K562 (cell line): ENCODE measurements around the gene ARL13B. TPM values are rescaled to one million over a fixed set of nuclear protein-coding genes. Genes with fewer than 3 reads are reported as not detected.

Experiments
- ATAC-seq: fragments of 200-7000 bp; cut with Tn5 transposase; 3 replicates; pipeline ENCODE4 v1.9.1; 2020; ENCODE audit warnings: moderate library complexity
- BruUV-seq: library from RNA; stranded (reverse); fragments of 400-500 nt; replicated peaks from 2 replicates; lab custom pipeline; 2021; lab: Mats Ljungman, UMichigan
- CTCF ChIA-PET: fragments of 300-600 bp; formaldehyde crosslinking; extraction: SDS; loops from one replicate; lab custom pipeline; 2021; ENCODE audit warnings: low intra/inter-chr PET ratio; lab: Yijun Ruan, JAX
- POLR2A ChIA-PET: fragments of 300-600, 350-650 bp; sonication (Branson Sonifier 250); formaldehyde crosslinking; extraction: SDS; loops from one replicate; lab custom pipeline; 2021; ENCODE audit warnings: antibody characterized with exemption, inconsistent platforms; lab: Yijun Ruan, JAX
- DNase-seq, 4 experiments: peaks; one replicate each; pipeline versions ENCODE4 v3.0.0 to v3.0.0-alpha.2; 2011 to 2018; ENCODE audit warnings: low spot score in 3 of 4, mixed read lengths in 3 of 4; ENCODE audit errors: extremely low read depth in 1 of 4
- FAIRE-seq: peaks from 2 replicates; lab custom pipeline; 2011; peaks lifted over from hg19 to GRCh38; lab: Jason Lieb, UNC
- H2AFZ ChIP-seq: 2 replicates; pipeline ENCODE4 v1.6.0; 2011; ENCODE audit warnings: low read depth, low read length, control low read depth, inconsistent platforms
- H3K27ac ChIP-seq: fragments of 200-600 bp; 3 replicates; pipeline ENCODE4 v1.8.0; 2011; ENCODE audit warnings: low read depth, mild to moderate bottlenecking, control low read depth, inconsistent platforms, low read length, moderate library complexity, mixed read lengths; ENCODE audit errors: extremely low read depth
- H3K27me3 ChIP-seq, 2 experiments: fragments of 300-600 bp in 1 of 2; 2 replicates in 1 of 2; 3 replicates in 1 of 2; pipeline versions ENCODE4 v1.6.0 to v1.8.0; 2011; ENCODE audit warnings: inconsistent platforms in 2 of 2, low read length in 2 of 2, mild to moderate bottlenecking in 1 of 2, mixed read lengths in 1 of 2, moderate library complexity in 1 of 2; ENCODE audit not compliant: control insufficient read depth in 2 of 2, insufficient read depth in 2 of 2
- H3K36me3 ChIP-seq: fragments of 300-600 bp; 3 replicates; pipeline ENCODE4 v1.8.0; 2011; ENCODE audit warnings: mild to moderate bottlenecking, low read length, inconsistent platforms; ENCODE audit not compliant: control insufficient read depth, insufficient read depth
- H3K4me1 ChIP-seq, 2 experiments: fragments of 200-600 bp in 1 of 2; replicated peaks in 1 of 2; 2 replicates in 1 of 2; 3 replicates in 1 of 2; pipeline versions ENCODE4 v1.5.1 to v1.8.0; 2011; ENCODE audit warnings: inconsistent platforms in 2 of 2, low read length in 2 of 2, mild to moderate bottlenecking in 1 of 2, mixed read lengths in 1 of 2, moderate library complexity in 1 of 2; ENCODE audit not compliant: control insufficient read depth in 2 of 2, insufficient read depth in 2 of 2
- H3K4me2 ChIP-seq: 2 replicates; pipeline ENCODE4 v1.6.1; 2011; ENCODE audit warnings: low read length, control low read depth, inconsistent platforms, mixed read lengths; ENCODE audit not compliant: insufficient read depth
- H3K4me3 ChIP-seq: fragments of 200-600 bp; sonication (generic), shearing (Covaris generic); 2 replicates; pipeline ENCODE4 v1.5.1; 2016; ENCODE audit warnings: control low read depth, inconsistent platforms
- H3K79me2 ChIP-seq: fragments of 200-600 bp; 3 replicates; pipeline ENCODE4 v1.8.0; 2011; ENCODE audit warnings: low read length, inconsistent platforms; ENCODE audit not compliant: control insufficient read depth, insufficient read depth
- H3K9ac ChIP-seq, 2 experiments: 2 replicates each; pipeline versions ENCODE4 v1.6.0 to v1.6.1; 2011; ENCODE audit warnings: low read depth in 2 of 2, low read length in 2 of 2, control low read depth in 1 of 2, inconsistent platforms in 1 of 2, mild to moderate bottlenecking in 1 of 2, mixed read lengths in 1 of 2; ENCODE audit not compliant: insufficient read depth in 1 of 2
- H3K9me1 ChIP-seq: one replicate; pipeline ENCODE4 v1.6.0; 2011; ENCODE audit warnings: inconsistent platforms, mild to moderate bottlenecking, low read length, moderate library complexity; ENCODE audit not compliant: control insufficient read depth, insufficient read depth
- H3K9me3 ChIP-seq: replicated peaks from 2 replicates; pipeline ENCODE4 v1.5.1; 2011; ENCODE audit warnings: low read depth, low read length, inconsistent platforms; ENCODE audit not compliant: control insufficient read depth, insufficient read depth
- H4K20me1 ChIP-seq: replicated peaks from 2 replicates; pipeline ENCODE4 v1.6.1; 2011; ENCODE audit warnings: low read length, inconsistent platforms, mixed read lengths; ENCODE audit not compliant: control insufficient read depth, insufficient read depth
- ZBTB49 ChIP-seq: sonication (generic); formaldehyde crosslinking; IDR thresholded peaks from 2 replicates; pipeline ENCODE4 v1.8.0; 2022; ENCODE audit warnings: missing genetic modification reagents, mild to moderate bottlenecking, borderline replicate concordance
- whole genome bisulfite sequencing: fragments of 100-300 bp; shearing (Covaris generic); methylation state at CpG from one replicate; pipeline ENCODE4 v1.1.6; 2016; ENCODE audit warnings: low coverage, mixed read lengths; ENCODE audit not compliant: insufficient coverage; ENCODE audit errors: missing lambda C conversion rate; 5-methylcytosine and 5-hydroxymethylcytosine counted together
- in situ Hi-C: fragments of 300-500 bp; cut with MboI; formaldehyde crosslinking; loops from 4 replicates; pipeline ENCODE4 v1.15.0; 2018; ENCODE audit warnings: inconsistent platforms, mixed read lengths
- intact Hi-C: fragments of 100-400 bp; cut with micrococcal nuclease; formaldehyde crosslinking; loops from 2 replicates; pipeline ENCODE4 v1.14.2; 2022
- polyA plus RNA-seq, 8 experiments: library from polyadenylated mRNA; depleted of rRNA in 4 of 8; stranded (reverse) in 5 of 8; unstranded in 3 of 8; fragments of >200 nt; fragmentation: Nextera tagmentation in 2 of 8; fragmentation: Illumina TruSeq in 1 of 8; extraction: Ambion mirVana in 2 of 8; extraction: Trizol in 1 of 8; gene quantifications; 2 replicates each; pipeline versions ENCODE4 v1.2.1 to v1.2.3, GENCODE V29; 2011 to 2014; ENCODE audit warnings: inconsistent platforms in 1 of 8, missing spikeins in 1 of 8
- total RNA-seq, 7 experiments: library from RNA; depleted of rRNA in 6 of 7; stranded (reverse); fragments of >200 nt in 6 of 7; fragmentation: Illumina TruSeq in 2 of 7; extraction: Trizol in 2 of 7; gene quantifications; 2 replicates each; pipeline versions ENCODE4 v1.2.1 to v1.2.3, GENCODE V29; 2011 to 2021; ENCODE audit warnings: low replicate concordance in 1 of 7

Gene ARL13B
- total and polyA plus RNA-seq, 9 of the 15 experiments (the other 6 are each of a cell fraction or from before 2014, with no cell fraction given) = 4.1 to 16.9 (median 12.2) TPM

- FAIRE-seq = no peak
- CTCF ChIA-PET = no interaction called here
Measured at GRCh38 chr3:93991631-93992030, 11.7 kb downstream of the ARL13B start.

More at GRCh38 chr3:93991631-93992030, 11.7 kb downstream of the ARL13B start:
- Histone ChIP-seq H3K9me3 (no peaks in the 10 kb centered on the region), H3K4me2 (no peak overlapping the region), H3K79me2 (peaks cover 56% of the 10 kb centered on the region), H3K36me3 (no peaks in the 10 kb centered on the region; the same call in 2 of the 3 replicates), H3K9ac (no peak overlapping the region), H4K20me1 (no peaks in the 10 kb centered on the region), H3K9me1 (no peaks in the 10 kb centered on the region), H3K27ac (no peak overlapping the region), H3K4me1 (peaks cover 2 to 6% of the 10 kb centered on the region in 2 experiments; a peak in 2 of 5 replicates), H3K27me3 (no peaks in the 10 kb centered on the region), H2AFZ (no peak overlapping the region), H3K4me3 (no peak overlapping the region)
- no peak for DNase-seq
- in situ Hi-C loops = no loop called here
- POLR2A ChIA-PET = no interaction called here
- intact Hi-C loops = no loop called here
- ATAC-seq = no peak
- no peak for TF ChIP-seq ZBTB49 (CRISPR knock-in tag)
- no TSS peak for BruUV-seq
- WGBS = 65% methylated on average over 2 of the region's 2 CpGs
